ENCODE measurements around the gene WDR82.

WDR82 gene

GRCh38 chr3:52218937-52219650 lies 59.4 kb downstream of the WDR82 start:
- Histone ChIP-seq H3K36me3 (ENCODE audit: insufficient read depth, low read length) (peaks cover 18% of the 10 kb centered on the region), H3K9me3 (ENCODE audit: insufficient read depth, low read length, severe bottlenecking) (no peaks in the 10 kb centered on the region), H3K9ac (ENCODE audit: low read depth, low read length) (no peak overlapping the region), H3K4me2 (ENCODE audit: insufficient read depth, low read length) (no peak overlapping the region), H4K20me1 (ENCODE audit: insufficient read depth, low read length) (no peaks in the 10 kb centered on the region; the same call in 1 of the 2 replicates), H3K79me2 (ENCODE audit: insufficient read depth, low read length) (no peaks in the 10 kb centered on the region), H3K4me3 (ENCODE audit: low read depth in 1 of 2, low read length in 2 of 2) (no peak overlapping the region), H3K27ac (ENCODE audit: low read length) (no peak overlapping the region), H2AFZ (ENCODE audit: low read depth, low read length) (no peak overlapping the region), H3K4me1 (ENCODE audit: insufficient read depth, low read length) (peaks cover 12% of the 10 kb centered on the region), H3K27me3 (ENCODE audit: insufficient read depth, low read length, poor library complexity) (no peaks in the 10 kb centered on the region)
- no peak for TF ChIP-seq CTCF (IDR thresholded peaks at IDR 0.05; ENCODE audit: borderline replicate concordance, extremely low read depth, low read length, poor library complexity, severe bottlenecking)
- no peak for DNase-seq
- ATAC-seq (ENCODE audit: insufficient read depth, low read depth): no peak

DNA sequence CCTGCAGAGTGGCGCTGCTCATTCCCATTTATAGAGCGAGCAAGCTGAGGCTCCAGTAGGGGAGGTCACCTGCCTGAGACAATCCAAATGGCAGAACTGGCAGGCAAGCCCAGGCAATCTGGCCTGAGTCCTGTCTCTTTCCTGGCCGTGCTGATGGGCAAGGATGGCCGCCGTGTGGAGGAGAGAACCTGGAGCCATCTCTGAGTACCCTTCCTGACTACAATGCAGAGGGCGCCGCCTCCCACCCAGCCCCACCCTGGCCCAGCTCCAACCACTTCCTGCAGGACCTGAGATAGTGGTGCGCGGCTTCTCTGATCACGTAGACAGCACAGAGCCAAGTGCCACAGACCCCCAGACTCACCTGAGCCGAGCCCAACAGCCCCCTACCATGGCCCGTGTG lies 60.0 kb downstream of the WDR82 start:
- Histone ChIP-seq H3K9me3 (ENCODE audit: insufficient read depth, low read length, severe bottlenecking) (no peaks in the 10 kb centered on the region), H3K79me2 (ENCODE audit: insufficient read depth, low read length) (no peaks in the 10 kb centered on the region), H3K9ac (ENCODE audit: low read depth, low read length) (no peak overlapping the region), H3K4me2 (ENCODE audit: insufficient read depth, low read length) (no peak overlapping the region), H3K36me3 (ENCODE audit: insufficient read depth, low read length) (peaks cover 25% of the 10 kb centered on the region), H2AFZ (ENCODE audit: low read depth, low read length) (no peak overlapping the region), H3K4me3 (ENCODE audit: low read depth in 1 of 2, low read length in 2 of 2) (no peak overlapping the region), H4K20me1 (ENCODE audit: insufficient read depth, low read length) (no peaks in the 10 kb centered on the region; the same call in 1 of the 2 replicates), H3K27ac (ENCODE audit: low read length) (0 out of 2 replicates have a peak overlapping the region, but pooled peaks have one; percentile 6), H3K27me3 (ENCODE audit: insufficient read depth, low read length, poor library complexity) (no peaks in the 10 kb centered on the region), H3K4me1 (ENCODE audit: insufficient read depth, low read length) (peaks cover 8% of the 10 kb centered on the region)
- TF ChIP-seq EZH2 (IDR thresholded peaks at IDR 0.05; ENCODE audit: borderline replicate concordance, low read depth, low read length, severe bottlenecking): no peak
- TF ChIP-seq CTCF (IDR thresholded peaks at IDR 0.05; ENCODE audit: borderline replicate concordance, extremely low read depth, low read length, poor library complexity, severe bottlenecking): no peak
- peak; percentile 25; the same call in 1 of the 3 replicates for ATAC-seq (ENCODE audit: insufficient read depth, low read depth)
- DNase-seq: peak; percentile 48

DNA sequence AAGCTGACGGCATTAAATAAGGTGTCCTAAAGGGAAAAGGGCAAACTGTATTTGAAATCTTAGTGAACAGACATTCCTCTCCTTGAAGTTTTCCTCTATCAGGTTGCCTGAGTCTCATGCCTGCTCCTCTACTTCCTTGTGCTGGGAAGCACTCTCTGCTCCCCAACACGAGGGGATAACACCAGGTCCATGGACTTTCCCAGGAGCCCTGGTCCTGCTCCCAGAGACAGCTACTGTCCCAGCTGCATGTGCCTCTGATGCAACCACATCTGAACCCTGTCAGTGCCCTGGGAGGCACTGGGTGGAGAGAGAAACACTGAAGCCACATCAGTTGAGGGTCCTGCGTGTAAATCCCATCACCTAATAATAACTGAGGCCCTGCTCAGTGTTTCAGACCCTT lies 60.4 kb downstream of the WDR82 start:
- TF ChIP-seq EZH2 (IDR thresholded peaks at IDR 0.05; ENCODE audit: borderline replicate concordance, low read depth, low read length, severe bottlenecking) (no peak), CTCF (IDR thresholded peaks at IDR 0.05; ENCODE audit: borderline replicate concordance, extremely low read depth, low read length, poor library complexity, severe bottlenecking) (no peak)
- Histone ChIP-seq H3K4me3 (ENCODE audit: low read depth in 1 of 2, low read length in 2 of 2) (no peak overlapping the region), H3K4me1 (ENCODE audit: insufficient read depth, low read length) (peaks cover 8% of the 10 kb centered on the region), H3K27ac (ENCODE audit: low read length) (0 out of 2 replicates have a peak overlapping the region, but pooled peaks have one; percentile 6), H2AFZ (ENCODE audit: low read depth, low read length) (no peak overlapping the region), H3K36me3 (ENCODE audit: insufficient read depth, low read length) (peaks cover 29% of the 10 kb centered on the region), H3K9ac (ENCODE audit: low read depth, low read length) (no peak overlapping the region), H3K9me3 (ENCODE audit: insufficient read depth, low read length, severe bottlenecking) (no peaks in the 10 kb centered on the region), H3K27me3 (ENCODE audit: insufficient read depth, low read length, poor library complexity) (no peaks in the 10 kb centered on the region), H4K20me1 (ENCODE audit: insufficient read depth, low read length) (no peaks in the 10 kb centered on the region; the same call in 1 of the 2 replicates), H3K79me2 (ENCODE audit: insufficient read depth, low read length) (no peaks in the 10 kb centered on the region), H3K4me2 (ENCODE audit: insufficient read depth, low read length) (no peak overlapping the region)
- no peak for ATAC-seq (ENCODE audit: insufficient read depth, low read depth)
- no peak for DNase-seq

Measured in DND-41 (cell line).